Spleen (tissue), 7 donors: ENCODE measurements around the gene BCL10.

Experiments
- POLR2AphosphoS5 ChIP-seq, 3 donors: sonication (generic); formaldehyde crosslinking; IDR thresholded peaks; one replicate each; pipeline ENCODE4 v1.5.1; 2017; ENCODE audit warnings: antibody characterized with exemption in 3 of 3
- TF ChIP-seq, protein P1 (sequence below), 11 experiments: fragments of 200-600 bp in 7 of 11; fragments of 450-650 bp in 4 of 11; sonication (generic) in 4 of 11; IDR thresholded peaks in 8 of 11; conservative IDR thresholded peaks in 3 of 11; 1 replicate in 7 of 11; 2 replicates in 4 of 11; pipeline versions ENCODE4 v1.4.0 to v1.8.0; 2016 to 2021; ENCODE audit warnings: antibody characterized with exemption in 11 of 11, inconsistent platforms in 4 of 11, mild to moderate bottlenecking in 1 of 11
- donor health status: DM: no; HTN: no; CAD: no; lungs with moderate emphysema.
- donor health status: DM: no; HTN: no; CAD: no.
- donor health status: DM: no; HTN: no; CAD: no.

DNA sequence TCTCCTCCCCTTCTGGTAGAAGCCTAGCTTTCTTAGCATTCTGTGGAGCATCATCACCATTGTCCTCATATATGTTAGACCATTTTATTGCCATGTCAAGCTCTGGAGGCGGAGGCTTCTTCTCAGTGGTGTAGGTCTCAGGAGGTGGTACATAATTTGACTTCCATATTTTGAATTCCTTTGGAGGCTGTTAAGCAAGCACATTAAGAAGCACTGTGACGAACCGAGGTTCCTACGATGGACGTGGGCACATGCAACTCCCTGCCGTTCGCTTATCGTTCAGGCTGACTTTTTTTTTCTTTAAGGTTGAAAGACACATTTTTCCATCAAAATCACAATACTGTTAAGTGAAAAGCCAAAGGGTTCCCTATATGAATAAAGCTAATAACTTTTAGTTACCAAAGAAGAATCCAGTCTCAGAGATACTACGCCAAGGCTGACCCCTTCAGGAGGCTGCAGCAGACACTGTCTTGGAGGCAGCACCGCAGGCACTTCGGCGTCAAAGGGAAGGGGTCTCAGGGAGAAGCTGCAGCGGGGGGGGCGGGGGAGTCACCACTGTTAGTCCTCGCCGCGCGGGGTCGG, 17.8 kb downstream of the BCL10 start:
- TF ChIP-seq, protein P1, sequence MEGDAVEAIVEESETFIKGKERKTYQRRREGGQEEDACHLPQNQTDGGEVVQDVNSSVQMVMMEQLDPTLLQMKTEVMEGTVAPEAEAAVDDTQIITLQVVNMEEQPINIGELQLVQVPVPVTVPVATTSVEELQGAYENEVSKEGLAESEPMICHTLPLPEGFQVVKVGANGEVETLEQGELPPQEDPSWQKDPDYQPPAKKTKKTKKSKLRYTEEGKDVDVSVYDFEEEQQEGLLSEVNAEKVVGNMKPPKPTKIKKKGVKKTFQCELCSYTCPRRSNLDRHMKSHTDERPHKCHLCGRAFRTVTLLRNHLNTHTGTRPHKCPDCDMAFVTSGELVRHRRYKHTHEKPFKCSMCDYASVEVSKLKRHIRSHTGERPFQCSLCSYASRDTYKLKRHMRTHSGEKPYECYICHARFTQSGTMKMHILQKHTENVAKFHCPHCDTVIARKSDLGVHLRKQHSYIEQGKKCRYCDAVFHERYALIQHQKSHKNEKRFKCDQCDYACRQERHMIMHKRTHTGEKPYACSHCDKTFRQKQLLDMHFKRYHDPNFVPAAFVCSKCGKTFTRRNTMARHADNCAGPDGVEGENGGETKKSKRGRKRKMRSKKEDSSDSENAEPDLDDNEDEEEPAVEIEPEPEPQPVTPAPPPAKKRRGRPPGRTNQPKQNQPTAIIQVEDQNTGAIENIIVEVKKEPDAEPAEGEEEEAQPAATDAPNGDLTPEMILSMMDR (IDR thresholded peaks at IDR 0.05 in 8 of 11, conservative IDR thresholded peaks at IDR 0.05 in 3 of 11): no peak
- TF ChIP-seq POLR2AphosphoS5 (IDR thresholded peaks at IDR 0.05): no peak
